HG02623 (cell line): ENCODE data around the gene HSBP1.

Source experiments
- ATAC-seq: cut with Tn5 transposase; IDR thresholded peaks from one replicate; pipeline ENCODE4 v1.9.1; 2021; ENCODE audit warnings: moderate library complexity; ENCODE audit not compliant: unreplicated experiment

The HSBP1 gene

GRCh38 chr16:83807710-83808572, at the start of gene HSBP1:
HSBP1 (plus strand) TSS chr16:83807978; CDS start chr16:83808077, 99 bp downstream.
- ATAC-seq: peak; percentile 95

GRCh38 chr16:83762141-83762991, 45.4 kb upstream of the HSBP1 start:
- no peak for ATAC-seq

- ATAC-seq: no peak
Measured at GRCh38 chr16:83762992-83763358, 44.8 kb upstream of the HSBP1 start.

- no peak for ATAC-seq
Measured at GRCh38 chr16:83768986-83769385, 38.8 kb upstream of the HSBP1 start.

GRCh38 chr16:83769397-83770008, 38.3 kb upstream of the HSBP1 start:
- no peak for ATAC-seq

- no peak for ATAC-seq
Measured at GRCh38 chr16:83771306-83771942, 36.4 kb upstream of the HSBP1 start.

GRCh38 chr16:83772806-83773205, 35.0 kb upstream of the HSBP1 start:
- no peak for ATAC-seq

- no peak for ATAC-seq
Measured at GRCh38 chr16:83774066-83774465, 33.7 kb upstream of the HSBP1 start.

GRCh38 chr16:83776944-83777343, 30.8 kb upstream of the HSBP1 start:
- ATAC-seq: no peak

GRCh38 chr16:83779886-83780285, 27.9 kb upstream of the HSBP1 start:
- ATAC-seq: no peak

- ATAC-seq: no peak
Measured at GRCh38 chr16:83785455-83785854, 22.3 kb upstream of the HSBP1 start.

- no peak for ATAC-seq
Measured at GRCh38 chr16:83789642-83790401, 18.0 kb upstream of the HSBP1 start.

GRCh38 chr16:83791916-83792315, 15.9 kb upstream of the HSBP1 start:
- ATAC-seq: no peak

- no peak for ATAC-seq
Measured at GRCh38 chr16:83792391-83792790, 15.4 kb upstream of the HSBP1 start.

- ATAC-seq: no peak
Measured at GRCh38 chr16:83793179-83793578, 14.6 kb upstream of the HSBP1 start.

- ATAC-seq: no peak
Measured at GRCh38 chr16:83794860-83795554, 12.8 kb upstream of the HSBP1 start.

GRCh38 chr16:83797013-83797412, 10.8 kb upstream of the HSBP1 start:
- ATAC-seq: no peak

- ATAC-seq: no peak
Measured at GRCh38 chr16:83799336-83799735, 8.4 kb upstream of the HSBP1 start.

GRCh38 chr16:83802135-83802534, 5.6 kb upstream of the HSBP1 start:
- ATAC-seq: no peak
